ENCODE data around the gene CNTN4. TPM values are rescaled to one million over a fixed set of nuclear protein-coding genes. Genes with fewer than 3 reads are reported as not detected.

Gene CNTN4
- total and polyA plus RNA-seq, 7 donors, result 0.17 to 3.2 (median 0.42) TPM

GRCh38 chr3:2967871-2968270 is 869.2 kb downstream of the CNTN4 start:
- intact Hi-C loops (cut with DNase I), result no loop called here
- Histone ChIP-seq H3K9me3 (no peaks in the 10 kb centered on the region), H3K36me3 (ENCODE audit: insufficient read depth in 1 of 2, low read depth in 1 of 2) (no peaks in the 10 kb centered on the region), H3K27ac (no peak overlapping the region), H3K4me3 (no peak overlapping the region), H3K27me3 (ENCODE audit: insufficient read depth in 3 of 3, low read length in 2 of 3) (no peaks in the 10 kb centered on the region), H3K4me1 (no peaks in the 10 kb centered on the region)
- TF ChIP-seq, protein P1, sequence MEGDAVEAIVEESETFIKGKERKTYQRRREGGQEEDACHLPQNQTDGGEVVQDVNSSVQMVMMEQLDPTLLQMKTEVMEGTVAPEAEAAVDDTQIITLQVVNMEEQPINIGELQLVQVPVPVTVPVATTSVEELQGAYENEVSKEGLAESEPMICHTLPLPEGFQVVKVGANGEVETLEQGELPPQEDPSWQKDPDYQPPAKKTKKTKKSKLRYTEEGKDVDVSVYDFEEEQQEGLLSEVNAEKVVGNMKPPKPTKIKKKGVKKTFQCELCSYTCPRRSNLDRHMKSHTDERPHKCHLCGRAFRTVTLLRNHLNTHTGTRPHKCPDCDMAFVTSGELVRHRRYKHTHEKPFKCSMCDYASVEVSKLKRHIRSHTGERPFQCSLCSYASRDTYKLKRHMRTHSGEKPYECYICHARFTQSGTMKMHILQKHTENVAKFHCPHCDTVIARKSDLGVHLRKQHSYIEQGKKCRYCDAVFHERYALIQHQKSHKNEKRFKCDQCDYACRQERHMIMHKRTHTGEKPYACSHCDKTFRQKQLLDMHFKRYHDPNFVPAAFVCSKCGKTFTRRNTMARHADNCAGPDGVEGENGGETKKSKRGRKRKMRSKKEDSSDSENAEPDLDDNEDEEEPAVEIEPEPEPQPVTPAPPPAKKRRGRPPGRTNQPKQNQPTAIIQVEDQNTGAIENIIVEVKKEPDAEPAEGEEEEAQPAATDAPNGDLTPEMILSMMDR (IDR thresholded peaks at IDR 0.05), result no peak
- no peak for DNase-seq
- 58 to 59% (median 58%) methylated on average over 2 of the region's 2 CpGs for WGBS, 3 donors
- ATAC-seq, result no peak

DNA sequence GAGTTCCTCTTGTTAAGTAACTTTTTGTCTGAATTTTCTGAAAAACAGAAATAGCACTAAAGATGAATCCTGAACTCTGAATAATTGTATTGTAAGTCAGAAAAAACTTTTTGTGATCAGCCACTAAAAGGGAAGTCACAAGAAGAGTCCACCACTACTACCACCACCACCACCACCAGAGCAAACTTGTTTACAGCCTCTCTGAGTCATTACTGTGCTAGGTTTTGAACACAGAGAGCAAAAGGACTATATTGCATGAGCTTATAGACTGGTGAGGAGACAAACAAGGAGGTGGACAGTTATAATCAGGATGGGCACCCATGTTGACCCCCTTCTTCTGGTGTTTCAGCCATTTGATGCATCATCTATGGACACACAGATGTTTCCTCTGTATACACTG is 869.8 kb downstream of the CNTN4 start:
- no peak for DNase-seq
- ATAC-seq, result no peak
- intact Hi-C loops (cut with DNase I), result no loop called here
- Histone ChIP-seq H3K4me1 (no peaks in the 10 kb centered on the region), H3K4me3 (no peak overlapping the region), H3K9me3 (no peaks in the 10 kb centered on the region), H3K36me3 (ENCODE audit: insufficient read depth in 1 of 2, low read depth in 1 of 2) (no peaks in the 10 kb centered on the region), H3K27ac (no peak overlapping the region), H3K27me3 (ENCODE audit: insufficient read depth in 3 of 3, low read length in 2 of 3) (no peaks in the 10 kb centered on the region)
- TF ChIP-seq, protein P1 (IDR thresholded peaks at IDR 0.05), result no peak

DNA sequence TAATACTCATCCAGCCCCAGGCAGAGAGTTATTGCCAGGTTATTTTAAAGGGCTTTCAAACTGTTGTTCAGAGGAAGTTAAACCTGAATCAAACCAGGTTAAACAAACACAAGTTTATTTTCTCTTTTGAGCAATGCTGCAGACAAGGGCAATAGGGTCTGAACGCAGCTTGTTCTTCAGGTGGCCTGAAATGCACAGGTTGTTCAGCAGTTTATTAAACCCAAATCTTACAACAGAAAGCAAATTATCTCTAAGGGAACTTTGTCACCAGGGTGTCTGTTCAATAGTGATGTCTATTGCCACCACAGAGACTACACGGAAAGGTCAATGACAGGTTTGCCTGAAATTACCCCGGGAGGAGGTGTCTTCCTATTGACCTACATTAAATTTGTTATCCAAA is 877.5 kb downstream of the CNTN4 start:
- intact Hi-C loops (cut with DNase I), result no loop called here
- no peaks in the 10 kb centered on the region for H3K27me3 ChIP-seq (ENCODE audit: insufficient read depth in 3 of 3, low read length in 2 of 3)
- no peaks in the 10 kb centered on the region for H3K4me1 ChIP-seq
- H3K4me3 ChIP-seq, result no peak overlapping the region
- DNase-seq, result no peak
- no peak for ATAC-seq
- no peaks in the 10 kb centered on the region for H3K36me3 ChIP-seq (ENCODE audit: insufficient read depth in 1 of 2, low read depth in 1 of 2)
- 71 to 75% (median 73%) methylated on average over 3 of the region's 3 CpGs for WGBS, 3 donors
- H3K27ac ChIP-seq, result no peak overlapping the region
- TF ChIP-seq, protein P1 (IDR thresholded peaks at IDR 0.05), result no peak
- no peaks in the 10 kb centered on the region for H3K9me3 ChIP-seq

GRCh38 chr3:2976796-2977195 is 878.1 kb downstream of the CNTN4 start:
- no peak overlapping the region for H3K4me3 ChIP-seq
- no peak overlapping the region for H3K27ac ChIP-seq
- H3K36me3 ChIP-seq (ENCODE audit: insufficient read depth in 1 of 2, low read depth in 1 of 2), result no peaks in the 10 kb centered on the region
- no peaks in the 10 kb centered on the region for H3K4me1 ChIP-seq
- intact Hi-C loops (cut with DNase I), result no loop called here
- WGBS, 3 donors, result 31 to 54% (median 42%) methylated on average over 1 of the region's 1 CpG
- H3K9me3 ChIP-seq, result no peaks in the 10 kb centered on the region
- TF ChIP-seq, protein P1 (IDR thresholded peaks at IDR 0.05), result no peak
- DNase-seq (no peak), ATAC-seq (no peak)
- no peaks in the 10 kb centered on the region for H3K27me3 ChIP-seq (ENCODE audit: insufficient read depth in 3 of 3, low read length in 2 of 3)

DNA sequence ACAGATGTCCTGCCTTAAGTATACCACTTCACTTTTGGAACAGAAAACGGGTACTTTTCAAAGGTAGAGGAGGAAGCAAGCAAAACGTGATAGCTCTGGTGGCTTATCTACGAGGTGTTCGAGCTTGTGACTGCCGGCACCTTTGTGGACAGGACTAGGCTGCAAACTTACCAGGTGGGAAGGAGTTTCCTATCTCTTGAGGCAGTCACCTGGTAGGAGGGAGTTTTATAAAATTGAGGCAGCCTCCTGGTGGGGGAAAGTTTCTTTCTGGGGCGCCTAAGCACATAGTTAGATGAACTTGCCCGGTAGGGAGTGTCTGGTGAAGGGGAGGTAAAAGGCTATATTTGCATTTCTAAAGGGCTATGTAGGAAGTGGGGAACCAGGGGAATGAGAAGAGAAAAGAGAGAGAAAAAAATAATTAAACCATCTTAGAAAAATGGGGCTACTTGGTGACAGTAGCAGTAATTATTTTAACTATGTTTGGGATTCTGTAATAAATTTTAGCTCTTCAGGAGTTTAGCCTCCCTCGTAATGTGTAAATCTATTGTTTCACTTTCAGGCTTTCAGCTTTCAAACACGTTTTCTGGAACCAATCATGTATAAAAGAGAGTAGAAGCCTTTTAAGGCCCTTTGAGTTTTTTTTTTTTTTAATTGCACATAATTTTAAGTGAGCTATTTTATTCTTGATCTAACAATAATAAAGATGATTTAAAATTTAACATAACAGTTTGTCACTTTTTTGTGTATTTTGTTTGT is 880.5 kb downstream of the CNTN4 start:
- Histone ChIP-seq H3K4me1 (no peaks in the 10 kb centered on the region), H3K27me3 (ENCODE audit: insufficient read depth in 3 of 3, low read length in 2 of 3) (no peaks in the 10 kb centered on the region), H3K27ac (no peak overlapping the region), H3K9me3 (no peaks in the 10 kb centered on the region), H3K4me3 (no peak overlapping the region), H3K36me3 (ENCODE audit: insufficient read depth in 1 of 2, low read depth in 1 of 2) (no peaks in the 10 kb centered on the region)
- ATAC-seq, result no peak
- intact Hi-C loops (cut with DNase I), result no loop called here
- no peak for DNase-seq
- 48 to 58% (median 54%) methylated on average over 9 of the region's 9 CpGs for WGBS, 3 donors
- TF ChIP-seq, protein P1 (IDR thresholded peaks at IDR 0.05), result no peak

Data from psoas muscle (tissue), 8 donors.